CD4-positive, alpha-beta T cell treated with Interleukin-6 at 100 ng/mL for 8 hours (primary cell): Measurements from ENCODE around the gene PIGT.

Source experiments
- DNase-seq: peaks from one replicate; pipeline ENCODE4 v3.0.0-alpha.2; 2020; ENCODE audit warnings: mixed read lengths, low spot score

PIGT gene

DNA sequence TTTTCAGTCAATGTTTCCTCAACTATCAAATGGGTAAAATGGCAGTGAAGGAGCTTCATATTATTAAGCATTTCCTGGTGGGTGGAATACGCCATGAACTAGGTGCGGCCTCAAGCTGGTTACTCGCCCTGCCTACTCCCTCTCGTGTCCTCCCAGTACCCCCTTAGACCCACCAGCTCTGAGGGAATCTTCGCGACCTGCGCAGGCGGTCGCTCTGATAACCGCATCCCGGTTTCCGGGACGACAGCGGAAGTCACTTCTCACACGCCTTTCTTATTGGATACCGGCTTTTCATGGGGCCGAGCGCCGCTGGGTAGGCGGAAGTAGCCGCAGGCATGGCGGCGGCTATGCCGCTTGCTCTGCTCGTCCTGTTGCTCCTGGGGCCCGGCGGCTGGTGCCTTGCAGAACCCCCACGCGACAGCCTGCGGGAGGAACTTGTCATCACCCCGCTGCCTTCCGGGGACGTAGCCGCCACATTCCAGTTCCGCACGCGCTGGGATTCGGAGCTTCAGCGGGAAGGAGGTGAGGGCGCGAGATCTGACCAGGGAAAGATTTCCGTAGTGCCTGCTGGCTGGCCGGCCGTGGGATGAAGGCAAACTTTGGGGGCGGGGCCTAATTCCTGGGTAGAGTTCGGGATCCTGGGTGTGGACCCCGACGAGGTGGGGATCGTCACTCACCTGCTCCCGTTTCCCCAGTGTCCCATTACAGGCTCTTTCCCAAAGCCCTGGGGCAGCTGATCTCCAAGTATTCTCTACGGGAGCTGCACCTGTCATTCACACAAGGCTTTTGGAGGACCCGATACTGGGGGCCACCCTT lies at the start of gene PIGT:
Gene PIGT (plus strand): TSS at position 320 of the 816 bp plus-strand sequence. CDS start 16 bp downstream, at position 336.
- peak; percentile 88 for DNase-seq

DNA sequence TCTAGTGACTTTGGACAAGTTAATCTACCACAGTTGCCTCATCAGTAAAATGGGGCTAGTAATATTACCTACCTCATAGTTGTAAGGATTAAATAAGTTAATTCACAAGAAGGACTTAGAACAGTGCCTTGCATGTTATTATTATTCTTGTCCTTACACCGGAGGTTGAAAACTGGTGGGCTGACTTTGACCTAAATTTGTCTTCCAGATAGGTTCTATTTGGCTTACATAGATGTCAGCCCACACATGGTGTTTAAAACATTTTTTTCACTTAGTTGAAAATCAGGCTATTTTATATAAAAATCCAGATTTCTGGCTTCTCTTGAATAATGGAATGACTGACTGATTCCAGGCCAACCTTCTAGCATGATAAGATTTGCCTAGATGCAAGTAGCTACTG lies 49.7 kb upstream of the PIGT start:
- DNase-seq, result no peak

DNA sequence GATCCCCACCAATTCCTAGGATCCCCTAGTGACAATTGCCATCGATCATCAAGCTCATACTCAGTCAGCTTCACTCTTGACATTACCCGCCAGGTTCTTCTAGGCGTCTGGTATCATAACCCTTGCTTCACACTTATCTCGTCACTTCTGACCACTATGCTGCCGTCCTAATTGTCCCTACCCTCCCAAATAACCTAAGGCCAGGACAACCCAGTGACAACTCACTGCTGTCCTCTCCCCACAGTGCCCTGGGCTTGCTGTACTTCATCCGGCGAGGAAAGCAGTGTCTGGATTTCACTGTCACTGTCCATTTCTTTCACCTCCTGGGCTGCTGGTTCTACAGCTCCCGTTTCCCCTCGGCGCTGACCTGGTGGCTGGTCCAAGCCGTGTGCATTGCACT lies 49.3 kb upstream of the PIGT start:
- no peak for DNase-seq

DNA sequence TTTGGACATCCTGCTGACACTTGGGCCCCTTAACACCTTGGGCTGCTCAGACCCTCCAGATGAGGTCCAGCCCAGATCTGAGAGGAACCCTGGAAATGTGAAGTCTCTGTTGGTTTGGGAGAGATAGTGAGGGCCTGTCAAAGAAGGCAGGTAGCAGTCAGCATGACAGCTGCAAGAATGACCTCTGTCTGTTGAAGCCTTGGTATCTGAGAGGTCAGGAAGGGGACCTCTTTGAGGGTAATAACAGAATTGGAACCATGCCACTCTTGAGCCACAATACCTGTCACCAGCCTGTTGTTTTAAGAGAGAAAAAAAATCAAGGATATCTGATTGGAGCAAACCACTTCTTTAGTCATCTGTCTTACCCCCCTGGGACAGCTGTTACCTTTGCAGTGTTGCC lies 48.8 kb upstream of the PIGT start:
- no peak for DNase-seq

DNA sequence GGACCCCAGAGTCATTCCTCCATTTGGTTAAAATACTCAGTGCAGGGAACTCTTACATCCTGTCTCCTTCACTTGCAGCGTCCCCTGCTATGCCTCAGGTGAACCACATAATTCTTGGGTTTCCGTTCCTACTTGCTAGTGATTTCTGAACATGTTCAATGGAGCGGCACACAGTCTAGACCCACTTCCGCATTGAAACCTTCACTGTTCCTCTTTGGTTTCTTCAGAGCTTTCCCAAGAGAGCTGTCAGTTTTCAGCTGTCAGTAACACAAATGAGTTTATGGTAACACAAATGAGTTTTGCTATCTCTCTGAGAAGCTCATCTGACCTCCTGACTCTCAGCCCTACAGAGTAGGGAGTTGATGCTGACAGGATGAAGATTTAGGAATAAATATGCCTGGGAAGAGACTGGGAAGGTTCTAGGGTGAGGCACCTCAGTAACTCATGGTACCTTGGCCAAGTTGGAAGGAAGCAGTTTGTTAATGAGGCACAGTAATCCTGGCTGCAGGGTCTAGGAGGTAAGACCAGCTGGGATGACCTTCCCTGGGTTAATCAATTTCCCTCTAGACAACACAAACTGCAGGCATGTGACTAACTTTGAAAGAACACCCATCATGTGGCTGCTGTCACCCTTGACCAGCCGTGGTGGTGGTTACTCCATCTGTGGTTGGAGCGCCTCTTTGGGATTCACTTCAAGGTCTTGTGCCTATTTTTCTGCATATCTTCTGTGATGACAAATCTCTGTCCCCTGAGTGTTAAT lies 47.5 kb upstream of the PIGT start:
- DNase-seq, result peak; percentile 59

DNA sequence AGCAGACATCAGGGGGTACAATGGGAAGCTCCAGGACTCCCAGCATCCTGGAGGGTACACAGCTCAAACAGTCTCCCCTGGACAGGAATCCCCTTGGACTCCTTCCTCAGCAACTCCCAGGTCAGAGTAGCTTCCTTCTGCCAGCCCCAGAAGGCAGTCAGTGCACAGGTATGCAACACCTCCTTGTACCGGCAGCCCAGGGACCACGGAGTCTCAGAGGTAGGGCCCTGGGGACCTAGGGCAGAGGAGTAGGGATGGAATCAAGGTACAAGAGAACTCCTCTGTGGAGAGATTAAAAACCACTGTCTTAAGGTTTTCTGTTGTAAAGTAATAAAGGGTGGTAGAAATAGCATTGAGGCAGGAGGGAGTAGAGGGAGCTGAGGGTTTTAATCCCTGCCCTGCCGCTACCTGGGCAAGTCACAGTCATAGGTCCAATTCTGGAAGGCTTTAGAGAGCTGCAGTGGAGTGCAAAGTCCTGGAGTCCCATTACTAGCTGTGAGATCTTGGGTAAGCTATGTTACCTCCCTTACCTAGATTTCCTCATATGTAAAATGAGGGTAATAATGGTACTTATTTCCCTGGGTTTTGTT lies 45.3 kb upstream of the PIGT start:
- DNase-seq, result no peak

DNA sequence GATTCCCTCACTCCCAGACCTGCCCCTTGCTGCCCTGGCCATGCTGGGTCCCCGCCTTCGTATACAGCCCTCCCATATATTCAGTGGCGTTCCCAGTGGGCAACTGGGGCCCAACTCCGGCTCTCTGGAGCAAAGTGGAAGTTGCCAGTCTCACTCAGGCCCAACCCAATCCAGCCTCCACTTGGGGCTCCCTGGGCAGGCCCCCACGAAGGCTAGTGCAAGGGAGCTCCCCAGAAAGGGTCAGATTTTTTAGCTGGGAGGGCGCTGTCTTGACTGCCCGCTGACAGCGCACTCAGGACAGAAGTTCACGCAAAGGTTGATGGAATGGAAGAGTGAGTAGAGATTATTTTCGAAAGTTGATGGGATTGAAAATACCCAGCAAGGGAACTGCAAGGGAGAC lies 43.7 kb upstream of the PIGT start:
- DNase-seq, result no peak

DNA sequence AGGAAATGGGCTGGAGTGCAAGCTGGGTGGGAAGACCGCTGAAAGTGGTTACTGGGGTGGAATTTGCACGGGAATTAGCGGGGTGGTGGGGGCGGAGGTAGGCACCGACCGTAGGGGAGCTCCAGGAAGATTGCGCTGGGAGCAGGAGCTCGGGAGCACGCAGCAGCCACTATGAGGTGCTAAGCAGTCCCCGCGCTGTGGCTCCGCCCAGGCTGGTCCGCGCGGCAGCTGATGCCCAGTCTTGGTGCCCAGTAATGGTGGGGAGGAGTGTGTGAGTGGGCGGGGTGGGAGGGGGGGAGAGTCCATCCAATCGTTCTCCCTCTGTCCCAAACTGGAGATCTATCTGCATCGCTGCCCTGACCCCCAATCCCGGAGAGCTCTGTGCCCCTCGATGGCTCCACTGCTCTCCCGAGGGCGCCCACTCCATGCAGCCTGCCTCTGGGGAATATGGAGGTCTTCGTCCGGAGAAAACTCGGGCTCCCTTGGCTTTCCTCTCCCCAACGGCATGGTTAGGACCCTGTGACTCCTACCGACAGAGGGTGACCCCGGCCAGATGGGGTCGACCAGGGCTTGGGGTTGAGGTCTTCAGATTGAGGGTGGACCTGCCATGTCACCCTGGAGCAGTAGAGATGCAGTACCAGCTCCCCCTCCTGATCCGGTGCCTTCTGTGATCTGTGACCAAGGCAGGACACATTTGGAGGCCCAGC lies 43.1 kb upstream of the PIGT start:
- no peak for DNase-seq

DNA sequence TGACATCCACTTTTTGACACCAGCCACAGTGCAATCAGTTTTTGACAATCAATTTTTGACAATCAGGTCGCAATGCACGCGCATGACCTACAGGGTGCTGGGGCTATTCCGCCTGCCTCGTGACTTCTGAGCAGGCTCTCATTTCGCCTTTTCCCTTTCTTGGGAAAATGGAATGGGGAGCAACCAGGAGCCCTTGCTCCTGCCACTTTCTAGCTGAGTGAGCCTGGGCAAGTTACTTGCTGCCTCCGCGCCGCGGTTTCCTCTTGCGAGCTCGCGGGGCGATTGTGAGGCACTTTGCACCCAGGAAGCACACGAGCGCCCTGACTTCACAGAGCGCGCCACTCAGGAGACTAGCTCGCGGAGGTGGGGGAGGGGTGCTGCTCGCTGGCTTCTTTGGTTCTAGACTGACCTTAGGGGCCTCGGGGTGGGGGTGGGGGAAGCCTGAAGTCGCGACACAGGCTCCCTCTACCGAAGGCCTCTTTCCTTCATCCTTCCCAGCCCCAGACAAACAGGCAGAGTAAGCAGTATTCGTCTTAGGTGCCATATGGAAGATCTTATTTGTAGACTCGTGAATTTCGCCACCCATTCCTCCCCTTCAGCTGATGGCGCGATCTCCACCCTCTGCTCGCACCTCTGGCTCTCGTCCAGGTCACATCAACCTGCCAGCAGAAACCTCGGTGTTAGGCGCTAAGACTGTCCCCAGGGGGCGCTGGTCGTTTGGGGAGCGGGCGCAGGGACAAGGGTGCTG lies 42.4 kb upstream of the PIGT start:
- peak; percentile 90 for DNase-seq

DNA sequence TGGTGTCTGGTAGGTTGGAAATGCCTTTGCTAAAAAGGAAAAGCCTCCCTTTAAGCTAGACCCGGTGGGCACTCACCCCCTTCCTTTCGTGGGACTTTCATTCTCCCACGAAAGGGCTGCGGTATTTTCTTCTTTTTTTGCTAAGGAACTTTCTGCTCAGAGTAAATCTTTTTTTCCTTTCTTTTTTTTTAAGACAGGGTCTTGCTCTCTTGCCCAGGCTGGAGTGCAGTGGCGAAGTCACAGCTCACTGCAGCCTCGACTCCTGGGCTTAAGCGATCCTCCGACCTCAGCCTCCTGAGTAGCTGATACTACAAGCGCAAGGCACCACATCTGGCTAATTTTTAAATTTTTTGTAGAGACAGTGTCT lies 41.9 kb upstream of the PIGT start:
- DNase-seq, result no peak

DNA sequence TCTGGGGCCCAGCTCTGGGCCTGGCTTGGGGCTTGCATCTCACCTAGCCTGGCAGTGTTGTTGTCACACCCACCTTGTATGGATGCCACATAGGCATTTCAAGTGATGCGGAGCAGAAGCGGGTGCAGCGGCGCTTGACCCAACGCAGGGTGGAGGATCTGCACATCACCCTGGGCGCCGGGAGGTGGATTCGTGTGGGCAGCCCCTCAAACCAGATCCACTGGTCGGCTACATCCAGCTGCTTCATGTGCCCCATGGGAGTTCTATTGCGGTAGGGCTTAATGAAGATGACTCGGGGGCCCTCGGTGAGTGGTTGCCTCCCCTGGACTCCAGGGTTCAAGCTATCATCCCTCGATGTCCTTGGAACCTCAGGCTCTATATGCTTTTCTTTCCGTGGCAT lies 41.0 kb upstream of the PIGT start:
- DNase-seq, result no peak

DNA sequence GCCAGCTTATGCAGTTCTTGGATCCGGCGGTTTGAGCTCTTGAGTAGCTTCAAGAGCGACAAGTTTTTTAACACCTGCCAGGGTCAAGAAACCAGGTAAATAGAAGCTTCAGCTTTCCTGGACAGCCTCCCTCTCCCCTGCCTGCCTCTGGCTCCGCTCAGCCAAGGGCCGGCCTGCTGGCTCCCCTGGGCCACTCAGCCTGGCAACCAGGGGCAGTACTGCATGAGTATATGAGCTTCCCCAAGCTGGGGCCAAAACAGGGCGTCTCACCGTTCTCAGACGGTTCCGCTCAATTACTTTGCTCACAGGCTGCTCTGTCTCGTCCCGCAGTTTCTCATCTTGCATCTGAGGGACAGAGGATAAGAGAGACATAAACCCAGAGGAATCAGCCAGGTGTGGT lies 38.7 kb upstream of the PIGT start:
- DNase-seq, result no peak

DNA sequence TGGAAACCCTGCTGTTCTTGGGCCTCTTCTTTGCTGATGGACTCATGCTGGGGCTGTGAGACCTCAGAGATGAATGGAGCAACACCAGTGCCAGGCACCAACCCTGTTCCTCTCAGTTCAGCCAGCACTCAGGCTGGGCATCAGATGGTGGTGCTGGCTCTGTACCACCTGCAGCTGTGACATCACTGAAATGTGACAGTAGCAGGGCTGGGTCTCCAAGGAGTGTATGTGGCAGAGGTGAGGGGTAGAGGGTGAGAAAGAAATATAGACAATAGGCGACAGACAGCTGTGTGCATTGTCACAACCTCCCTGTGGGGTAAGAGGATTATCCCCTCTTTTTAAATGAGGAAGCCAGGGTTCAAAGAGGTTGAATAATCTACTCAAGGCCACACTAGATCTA lies 37.8 kb upstream of the PIGT start, which contains the start of gene TP53TG5:
Gene TP53TG5 (minus strand): TSS at position 135 of the 400 bp plus-strand sequence. CDS start 89 bp downstream, at position 46.
- no peak for DNase-seq

DNA sequence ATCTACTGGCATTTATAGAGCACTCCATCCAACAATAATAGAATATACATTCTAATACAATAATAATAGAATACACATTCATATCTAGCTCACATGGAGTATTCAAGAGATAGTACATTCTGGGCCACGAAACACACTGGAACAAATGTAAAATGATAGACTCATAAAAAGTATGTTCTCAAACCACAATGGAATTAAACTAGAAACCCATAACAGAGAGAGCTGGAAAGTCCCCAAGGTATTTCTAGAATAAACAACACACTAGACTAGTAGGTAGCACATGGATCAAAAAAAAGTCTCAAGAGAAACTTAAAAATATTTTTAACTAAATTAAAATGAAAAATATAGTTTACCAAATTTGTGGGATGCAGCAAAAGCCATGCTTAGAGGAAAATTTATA lies 28.7 kb upstream of the PIGT start:
- DNase-seq, result no peak

DNA sequence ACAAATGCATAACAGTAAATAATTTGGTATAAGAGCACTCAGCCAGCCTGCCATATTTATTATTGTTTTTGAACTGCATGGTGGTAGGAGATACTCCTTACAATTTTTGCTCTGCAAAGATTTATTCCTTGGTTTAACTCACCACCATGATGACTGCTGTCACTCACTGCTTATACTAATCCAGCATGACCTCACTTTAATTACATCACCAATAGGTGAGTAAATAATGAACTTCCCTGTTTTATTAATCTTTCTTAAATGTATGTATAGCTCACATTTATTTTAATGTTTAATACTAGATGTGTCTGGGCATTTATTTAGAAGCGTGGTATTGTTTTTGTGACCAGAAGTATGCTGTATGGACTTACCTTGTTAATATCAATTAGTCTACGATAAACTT lies 25.0 kb upstream of the PIGT start:
- no peak for DNase-seq

DNA sequence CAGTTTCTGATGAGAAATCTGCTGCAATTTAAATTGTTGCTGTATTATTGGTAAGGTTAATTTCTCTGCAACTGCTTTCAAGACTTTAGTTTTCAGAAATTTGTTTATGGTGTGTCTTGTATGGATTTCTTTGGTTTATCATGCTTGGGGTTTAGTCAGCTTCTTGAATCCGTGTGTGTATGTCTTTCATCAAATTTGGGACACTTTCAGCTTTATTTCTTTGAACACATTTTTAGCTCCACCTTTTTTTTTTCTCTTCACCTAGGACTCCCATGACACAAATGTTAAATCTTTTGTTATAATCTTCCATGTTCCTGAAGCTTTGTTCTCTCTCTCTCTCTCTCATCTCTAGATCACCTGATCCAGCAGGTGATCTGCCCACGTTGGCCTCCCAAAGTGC lies 24.4 kb upstream of the PIGT start:
- no peak for DNase-seq

DNA sequence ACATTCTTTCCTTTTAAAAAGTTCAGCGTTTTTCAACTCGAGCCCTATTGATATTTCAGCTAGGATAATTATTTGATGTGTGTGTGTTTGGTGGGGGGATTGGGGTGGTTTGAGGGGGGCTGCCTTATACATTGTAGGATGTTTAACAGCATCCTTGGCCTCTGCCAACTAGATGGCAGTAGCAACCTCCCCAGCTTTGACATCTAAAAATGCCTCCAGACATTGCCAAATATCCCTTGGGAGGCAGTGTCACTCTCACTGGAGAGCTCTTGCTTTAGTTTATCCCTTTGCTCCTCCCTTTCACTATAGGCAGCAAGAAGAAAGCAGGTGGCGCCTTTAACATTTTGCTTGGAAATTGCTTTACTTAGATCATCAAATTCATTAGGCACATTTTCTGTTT lies 23.2 kb upstream of the PIGT start:
- no peak for DNase-seq

DNA sequence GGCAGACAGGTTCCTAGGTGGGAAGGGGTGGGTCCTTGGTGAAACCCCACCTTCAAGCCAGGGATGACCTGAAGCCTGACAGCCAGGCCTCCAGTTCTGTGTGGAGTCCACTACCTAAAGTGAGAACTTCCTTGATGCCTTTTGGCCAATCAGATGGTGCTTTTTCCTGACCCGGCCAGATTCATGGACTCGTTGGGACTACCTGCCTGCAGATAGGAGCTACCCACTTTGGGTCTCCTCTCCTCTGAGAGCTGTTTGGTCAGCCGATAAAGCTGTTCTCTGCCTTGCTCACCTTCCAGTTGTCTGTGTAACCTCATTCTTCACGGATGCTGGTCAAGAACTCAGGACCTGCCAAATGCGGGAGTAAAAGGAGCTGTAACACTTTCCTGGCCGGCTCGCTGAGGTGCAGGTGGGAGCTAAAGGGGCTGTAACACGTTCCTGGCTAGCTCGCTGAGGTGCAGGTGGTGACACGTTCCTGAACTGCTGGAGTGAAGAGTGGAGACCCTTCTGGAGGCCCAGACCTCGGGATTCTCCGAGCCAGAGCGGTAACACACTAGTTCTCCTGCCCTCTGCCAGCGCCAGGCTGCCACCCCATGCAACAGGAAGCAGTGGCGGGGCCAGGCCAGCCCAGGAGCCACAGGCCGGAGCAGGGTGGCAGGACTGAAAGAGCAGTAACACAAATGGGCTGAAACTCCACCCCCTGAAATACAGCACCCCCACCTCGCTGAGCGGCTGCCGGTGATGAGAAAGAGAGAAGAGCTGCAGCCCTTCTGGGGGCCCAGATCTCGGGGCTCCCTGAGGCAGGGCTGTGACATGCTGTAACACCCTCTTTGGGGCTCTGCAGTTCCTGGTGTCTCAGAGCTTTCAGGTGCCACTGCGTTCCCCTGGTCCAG lies 21.5 kb upstream of the PIGT start:
- no peak for DNase-seq

DNA sequence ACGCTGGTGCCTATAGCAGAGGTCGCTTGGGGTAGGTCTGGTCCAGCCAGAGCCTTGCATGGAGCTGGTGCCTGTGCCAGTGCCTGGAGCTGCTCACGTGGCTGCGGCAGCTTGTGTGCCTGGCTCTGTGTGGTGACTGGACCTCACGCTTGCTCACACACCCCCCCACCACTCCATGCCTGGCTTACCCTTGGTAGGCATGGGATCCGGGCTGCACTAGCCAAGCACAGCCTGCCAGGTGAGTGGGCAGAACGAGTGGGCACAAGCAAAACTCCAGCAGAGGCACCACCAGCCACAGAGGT lies 20.9 kb upstream of the PIGT start:
- no peak for DNase-seq

DNA sequence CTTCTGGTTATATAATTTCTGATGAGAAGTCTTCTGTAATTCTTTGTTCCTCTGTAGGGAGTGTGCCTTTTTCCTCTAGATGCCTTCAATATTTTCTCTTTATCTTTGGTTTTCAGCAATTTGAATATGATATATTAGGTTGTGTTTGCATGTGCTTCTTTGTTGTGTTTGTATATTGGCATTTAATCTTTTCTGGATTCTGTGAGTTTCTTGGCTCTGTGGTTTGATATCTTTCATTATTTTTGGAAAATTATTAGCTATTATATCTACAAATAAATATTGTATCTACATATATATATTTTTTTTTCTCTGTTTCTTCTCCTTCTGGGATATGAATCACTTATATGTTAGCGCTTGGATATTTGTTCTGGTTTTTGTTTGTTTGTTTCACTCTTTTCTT lies 16.9 kb upstream of the PIGT start:
- DNase-seq, result no peak
